CD4-positive, alpha-beta T cell treated with Interleukin-1 beta for 1 hour (primary cell): ENCODE results near the gene PPFIBP2.
A peak's percentile ranks its signal among the peaks of the same experiment; 100 is the strongest.

Source experiments
- DNase-seq, 2 donors: peaks; one replicate each; pipeline ENCODE4 v3.0.0-alpha.2; 2020 to 2022

PPFIBP2 gene

GRCh38 chr11:7513234-7514098 is at the start of gene PPFIBP2:
TSS of gene PPFIBP2 (plus strand) at chr11:7513999. CDS start at chr11:7549476, 35,477 bp downstream.
- peak; percentile 82 to 84 for DNase-seq

GRCh38 chr11:7467652-7468051 is 46.1 kb upstream of the PPFIBP2 start:
- no peak for DNase-seq

GRCh38 chr11:7469351-7469865 is 44.4 kb upstream of the PPFIBP2 start:
- DNase-seq = no peak

GRCh38 chr11:7471071-7471470 is 42.7 kb upstream of the PPFIBP2 start:
- DNase-seq = no peak

- DNase-seq = peak in 1 of 2 donors; percentile 16
These were observed 40.1 kb upstream of the PPFIBP2 start for GRCh38 chr11:7473717-7474116.

GRCh38 chr11:7480113-7480512 is 33.7 kb upstream of the PPFIBP2 start:
- no peak for DNase-seq

GRCh38 chr11:7484131-7484530 is 29.7 kb upstream of the PPFIBP2 start:
- no peak for DNase-seq

- DNase-seq = no peak
These were observed 29.2 kb upstream of the PPFIBP2 start for GRCh38 chr11:7484645-7485044.

- no peak for DNase-seq
These were observed 28.4 kb upstream of the PPFIBP2 start, which contains the start of gene OLFML1 for GRCh38 chr11:7485186-7486097. TSS of gene OLFML1 (plus strand) at chr11:7485506. CDS start at chr11:7485876, 370 bp downstream.

GRCh38 chr11:7486098-7486780 is 27.6 kb upstream of the PPFIBP2 start:
- no peak for DNase-seq

- DNase-seq = no peak
These were observed 27.0 kb upstream of the PPFIBP2 start for GRCh38 chr11:7486781-7487140.

GRCh38 chr11:7487360-7487759 is 26.4 kb upstream of the PPFIBP2 start:
- no peak for DNase-seq

- DNase-seq = no peak
These were observed 25.1 kb upstream of the PPFIBP2 start for GRCh38 chr11:7488681-7489080.

GRCh38 chr11:7489376-7489775 is 24.4 kb upstream of the PPFIBP2 start:
- no peak for DNase-seq

- DNase-seq = no peak
These were observed 23.7 kb upstream of the PPFIBP2 start for GRCh38 chr11:7490054-7490453.

GRCh38 chr11:7490535-7490934 is 23.3 kb upstream of the PPFIBP2 start:
- DNase-seq = no peak

GRCh38 chr11:7492253-7492652 is 21.5 kb upstream of the PPFIBP2 start:
- no peak for DNase-seq

GRCh38 chr11:7493670-7494069 is 20.1 kb upstream of the PPFIBP2 start:
- no peak for DNase-seq

- DNase-seq = no peak
These were observed 19.6 kb upstream of the PPFIBP2 start for GRCh38 chr11:7494086-7494745.

GRCh38 chr11:7495882-7496551 is 17.8 kb upstream of the PPFIBP2 start:
- peak in 1 of 2 donors; percentile 58 for DNase-seq

- no peak for DNase-seq
These were observed 15.6 kb upstream of the PPFIBP2 start for GRCh38 chr11:7498193-7498592.

GRCh38 chr11:7499081-7499480 is 14.7 kb upstream of the PPFIBP2 start:
- no peak for DNase-seq
